H1 (cell line): Measurements from ENCODE around the gene CCDC88C.

Experiments used
- ATF3 ChIP-seq: IDR thresholded peaks from 2 replicates; pipeline ENCODE4 v1.6.1; 2011; ENCODE audit warnings: low read depth, mild to moderate bottlenecking, low read length; ENCODE audit not compliant: insufficient read depth
- CTCF ChIP-seq, 3 experiments: IDR thresholded peaks; 1 replicate in 2 of 3; 2 replicates in 1 of 3; pipeline versions ENCODE4 v1.5.1 to v1.6.1; 2011; ENCODE audit warnings: low read length in 3 of 3, mild to moderate bottlenecking in 3 of 3, inconsistent platforms in 2 of 3, low read depth in 1 of 3, moderate library complexity in 1 of 3; ENCODE audit not compliant: insufficient read depth in 1 of 3; ENCODE audit errors: control extremely low read depth in 1 of 3
- EGR1 ChIP-seq: IDR thresholded peaks from 2 replicates; pipeline ENCODE4 v1.6.1; 2011; ENCODE audit warnings: low read depth, low read length, borderline replicate concordance
- EP300 ChIP-seq, 2 experiments: IDR thresholded peaks; 1 replicate in 1 of 2; 2 replicates in 1 of 2; pipeline ENCODE4 v1.6.1; 2011 to 2012; ENCODE audit warnings: low read depth in 2 of 2, low read length in 2 of 2, mild to moderate bottlenecking in 2 of 2, borderline replicate concordance in 1 of 2, inconsistent platforms in 1 of 2, moderate library complexity in 1 of 2
- GABPA ChIP-seq: IDR thresholded peaks from 2 replicates; pipeline ENCODE4 v1.6.1; 2011; ENCODE audit warnings: mild to moderate bottlenecking, low read length, moderate library complexity, borderline replicate concordance; ENCODE audit not compliant: insufficient read depth
- HDAC2 ChIP-seq, 2 experiments: fragments of 300-600 bp in 1 of 2; sonication (generic) in 1 of 2; IDR thresholded peaks; 2 replicates each; pipeline ENCODE4 v1.6.1; 2011 to 2012; ENCODE audit warnings: low read depth in 2 of 2, low read length in 2 of 2, mild to moderate bottlenecking in 2 of 2, moderate library complexity in 2 of 2, borderline replicate concordance in 1 of 2, inconsistent platforms in 1 of 2
- KDM1A ChIP-seq: fragments of 200-600, 300-600 bp; sonication (generic); IDR thresholded peaks from 2 replicates; pipeline ENCODE4 v1.7.1; 2016; ENCODE audit warnings: mild to moderate bottlenecking, low read length, borderline replicate concordance
- POLR2A ChIP-seq, 2 experiments: IDR thresholded peaks; 1 replicate in 1 of 2; 2 replicates in 1 of 2; pipeline ENCODE4 v1.6.1; 2011; ENCODE audit warnings: low read depth in 2 of 2, low read length in 2 of 2, mild to moderate bottlenecking in 2 of 2; ENCODE audit errors: control extremely low read depth in 1 of 2
- POLR2AphosphoS5 ChIP-seq: IDR thresholded peaks from 2 replicates; pipeline ENCODE4 v1.6.1; 2011; ENCODE audit warnings: low read depth, low read length
- RAD21 ChIP-seq, 2 experiments: IDR thresholded peaks in 1 of 2; conservative IDR thresholded peaks in 1 of 2; 2 replicates each; pipeline ENCODE4 v1.6.1; 2011; ENCODE audit warnings: low read depth in 2 of 2, low read length in 2 of 2, improper control_type of control experiment in 1 of 2, inconsistent platforms in 1 of 2, mild to moderate bottlenecking in 1 of 2, moderate library complexity in 1 of 2
- SIN3A ChIP-seq, 2 experiments: IDR thresholded peaks in 1 of 2; conservative IDR thresholded peaks in 1 of 2; 2 replicates each; pipeline ENCODE4 v1.6.1; 2011 to 2012; ENCODE audit warnings: low read length in 2 of 2, improper control_type of control experiment in 1 of 2, low read depth in 1 of 2, mild to moderate bottlenecking in 1 of 2
- SUZ12 ChIP-seq: fragments of 200-600 bp; sonication (generic); IDR thresholded peaks from 2 replicates; pipeline ENCODE4 v1.6.1; 2012; ENCODE audit warnings: mild to moderate bottlenecking, inconsistent platforms, low read length, moderate library complexity, mixed read lengths
- TAF1 ChIP-seq: IDR thresholded peaks from 2 replicates; pipeline ENCODE4 v1.6.1; 2011; ENCODE audit warnings: mild to moderate bottlenecking, low read depth, low read length

GRCh38 chr14:91361233-91361811 lies 56.3 kb downstream of the CCDC88C start:
- TF ChIP-seq CTCF (IDR thresholded peaks at IDR 0.05; ENCODE audit: control extremely low read depth in 1 of 3, insufficient read depth in 1 of 3, low read depth in 1 of 3, low read length in 3 of 3) (no peak), HDAC2 (IDR thresholded peaks at IDR 0.05; ENCODE audit: borderline replicate concordance in 1 of 2, low read depth in 2 of 2, low read length in 2 of 2) (no peak), EP300 (IDR thresholded peaks at IDR 0.05; ENCODE audit: borderline replicate concordance in 1 of 2, low read depth in 2 of 2, low read length in 2 of 2) (no peak), ATF3 (no peak), RAD21 (IDR thresholded peaks at IDR 0.05 in 1 of 2, conservative IDR thresholded peaks at IDR 0.05 in 1 of 2; ENCODE audit: low read depth in 2 of 2, low read length in 2 of 2) (no peak), GABPA (no peak), TAF1 (no peak), POLR2A (IDR thresholded peaks at IDR 0.05; ENCODE audit: control extremely low read depth in 1 of 2, low read depth in 2 of 2, low read length in 2 of 2) (no peak), EGR1 (no peak), KDM1A (no peak), POLR2AphosphoS5 (no peak), SIN3A (conservative IDR thresholded peaks at IDR 0.05 in 1 of 2, IDR thresholded peaks at IDR 0.05 in 1 of 2; ENCODE audit: low read depth in 1 of 2, low read length in 2 of 2) (no peak), SUZ12 (no peak)
